ENCODE results near the gene SLC2A1.
"Not testable (repeated sequence)": the region's sequence is repeated elsewhere in the genome, so short reads cannot be mapped to it uniquely, and the experiment has no call there.

SLC2A1 gene

GRCh38 chr1:42910985-42911384, 47.7 kb downstream of the SLC2A1 start:
- Histone ChIP-seq H3K9ac (ENCODE audit: low read length) (no peak overlapping the region), H3K27ac (ENCODE audit: low read depth, low read length) (no peak overlapping the region), H3K36me3 (ENCODE audit: control insufficient read depth, insufficient read depth, low read length) (no peaks in the 10 kb centered on the region), H3K9me3 (ENCODE audit: control insufficient read depth, insufficient read depth, low read depth, low read length) (peaks cover 2% of the 10 kb centered on the region), H3K27me3 (ENCODE audit: control insufficient read depth, insufficient read depth, low read length) (no peaks in the 10 kb centered on the region), H3K4me3 (ENCODE audit: low read depth, low read length) (no peak overlapping the region), H3K4me1 (ENCODE audit: control insufficient read depth, insufficient read depth, low read length) (no peaks in the 10 kb centered on the region; the same call in 1 of the 2 replicates)

- no peaks in the 10 kb centered on the region for H3K9me3 ChIP-seq (ENCODE audit: control insufficient read depth, insufficient read depth, low read depth, low read length)
- H3K36me3 ChIP-seq (ENCODE audit: control insufficient read depth, insufficient read depth, low read length) = no peaks in the 10 kb centered on the region
- H3K27ac ChIP-seq (ENCODE audit: low read depth, low read length) = no peak overlapping the region
- H3K9ac ChIP-seq (ENCODE audit: low read length) = no peak overlapping the region
- H3K4me1 ChIP-seq (ENCODE audit: control insufficient read depth, insufficient read depth, low read length) = 0 out of 2 replicates have a peak, but pooled peaks cover 4% of the 10 kb centered on the region
- H3K4me3 ChIP-seq (ENCODE audit: low read depth, low read length) = no peak overlapping the region
- no peaks in the 10 kb centered on the region for H3K27me3 ChIP-seq (ENCODE audit: control insufficient read depth, insufficient read depth, low read length)
These were observed 50.6 kb downstream of the SLC2A1 start for GRCh38 chr1:42908046-42908445.

GRCh38 chr1:42904434-42904833, 54.2 kb downstream of the SLC2A1 start:
- no peaks in the 10 kb centered on the region for H3K36me3 ChIP-seq (ENCODE audit: control insufficient read depth, insufficient read depth, low read length)
- no peak overlapping the region for H3K27ac ChIP-seq (ENCODE audit: low read depth, low read length)
- H3K9ac ChIP-seq (ENCODE audit: low read length) = no peak overlapping the region
- no peak overlapping the region for H3K4me3 ChIP-seq (ENCODE audit: low read depth, low read length)
- no peaks in the 10 kb centered on the region for H3K27me3 ChIP-seq (ENCODE audit: control insufficient read depth, insufficient read depth, low read length)
- H3K4me1 ChIP-seq (ENCODE audit: control insufficient read depth, insufficient read depth, low read length) = 0 out of 2 replicates have a peak, but pooled peaks cover 4% of the 10 kb centered on the region
- no peaks in the 10 kb centered on the region for H3K9me3 ChIP-seq (ENCODE audit: control insufficient read depth, insufficient read depth, low read depth, low read length)

GRCh38 chr1:42899960-42900359, 58.7 kb downstream of the SLC2A1 start:
- not testable (repeated sequence) for H3K27ac ChIP-seq (ENCODE audit: low read depth, low read length); H3K9me3 ChIP-seq (ENCODE audit: control insufficient read depth, insufficient read depth, low read depth, low read length); H3K4me3 ChIP-seq (ENCODE audit: low read depth, low read length); H3K4me1 ChIP-seq (ENCODE audit: control insufficient read depth, insufficient read depth, low read length); H3K27me3 ChIP-seq (ENCODE audit: control insufficient read depth, insufficient read depth, low read length); H3K9ac ChIP-seq (ENCODE audit: low read length); H3K36me3 ChIP-seq (ENCODE audit: control insufficient read depth, insufficient read depth, low read length)

- Histone ChIP-seq H3K9ac (ENCODE audit: low read length) (no peak overlapping the region), H3K4me1 (ENCODE audit: control insufficient read depth, insufficient read depth, low read length) (no peaks in the 10 kb centered on the region), H3K36me3 (ENCODE audit: control insufficient read depth, insufficient read depth, low read length) (no peaks in the 10 kb centered on the region), H3K27me3 (ENCODE audit: control insufficient read depth, insufficient read depth, low read length) (no peaks in the 10 kb centered on the region), H3K27ac (ENCODE audit: low read depth, low read length) (no peak overlapping the region), H3K4me3 (ENCODE audit: low read depth, low read length) (no peak overlapping the region), H3K9me3 (ENCODE audit: control insufficient read depth, insufficient read depth, low read depth, low read length) (peaks cover 7% of the 10 kb centered on the region)
These were observed 67.1 kb downstream of the SLC2A1 start for GRCh38 chr1:42891465-42892138.

GRCh38 chr1:42889264-42889663, 69.4 kb downstream of the SLC2A1 start:
- H3K4me1 ChIP-seq (ENCODE audit: control insufficient read depth, insufficient read depth, low read length) = no peaks in the 10 kb centered on the region
- no peak overlapping the region for H3K9ac ChIP-seq (ENCODE audit: low read length)
- H3K27ac ChIP-seq (ENCODE audit: low read depth, low read length) = no peak overlapping the region
- no peak overlapping the region for H3K4me3 ChIP-seq (ENCODE audit: low read depth, low read length)
- H3K36me3 ChIP-seq (ENCODE audit: control insufficient read depth, insufficient read depth, low read length) = no peaks in the 10 kb centered on the region
- no peaks in the 10 kb centered on the region for H3K27me3 ChIP-seq (ENCODE audit: control insufficient read depth, insufficient read depth, low read length)
- peaks cover under 1% of the 10 kb centered on the region for H3K9me3 ChIP-seq (ENCODE audit: control insufficient read depth, insufficient read depth, low read depth, low read length)

- Histone ChIP-seq H3K36me3 (ENCODE audit: control insufficient read depth, insufficient read depth, low read length) (no peaks in the 10 kb centered on the region), H3K27ac (ENCODE audit: low read depth, low read length) (no peak overlapping the region), H3K9me3 (ENCODE audit: control insufficient read depth, insufficient read depth, low read depth, low read length) (no peaks in the 10 kb centered on the region), H3K9ac (ENCODE audit: low read length) (no peak overlapping the region), H3K4me1 (ENCODE audit: control insufficient read depth, insufficient read depth, low read length) (no peaks in the 10 kb centered on the region), H3K4me3 (ENCODE audit: low read depth, low read length) (no peak overlapping the region), H3K27me3 (ENCODE audit: control insufficient read depth, insufficient read depth, low read length) (no peaks in the 10 kb centered on the region)
These were observed 70.5 kb downstream of the SLC2A1 start for GRCh38 chr1:42888013-42888633.

- Histone ChIP-seq H3K9ac (ENCODE audit: low read length) (no peak overlapping the region), H3K9me3 (ENCODE audit: control insufficient read depth, insufficient read depth, low read depth, low read length) (no peaks in the 10 kb centered on the region), H3K4me3 (ENCODE audit: low read depth, low read length) (no peak overlapping the region), H3K27me3 (ENCODE audit: control insufficient read depth, insufficient read depth, low read length) (no peaks in the 10 kb centered on the region), H3K36me3 (ENCODE audit: control insufficient read depth, insufficient read depth, low read length) (no peaks in the 10 kb centered on the region), H3K27ac (ENCODE audit: low read depth, low read length) (no peak overlapping the region), H3K4me1 (ENCODE audit: control insufficient read depth, insufficient read depth, low read length) (no peaks in the 10 kb centered on the region)
These were observed 71.3 kb downstream of the SLC2A1 start for GRCh38 chr1:42887366-42887765.

GRCh38 chr1:42886800-42887199, 71.9 kb downstream of the SLC2A1 start:
- Histone ChIP-seq H3K4me3 (ENCODE audit: low read depth, low read length) (no peak overlapping the region), H3K9me3 (ENCODE audit: control insufficient read depth, insufficient read depth, low read depth, low read length) (no peaks in the 10 kb centered on the region), H3K36me3 (ENCODE audit: control insufficient read depth, insufficient read depth, low read length) (no peaks in the 10 kb centered on the region), H3K9ac (ENCODE audit: low read length) (no peak overlapping the region), H3K27ac (ENCODE audit: low read depth, low read length) (no peak overlapping the region), H3K4me1 (ENCODE audit: control insufficient read depth, insufficient read depth, low read length) (no peaks in the 10 kb centered on the region), H3K27me3 (ENCODE audit: control insufficient read depth, insufficient read depth, low read length) (no peaks in the 10 kb centered on the region)

- H3K27ac ChIP-seq (ENCODE audit: low read depth, low read length) = no peak overlapping the region
- no peaks in the 10 kb centered on the region for H3K4me1 ChIP-seq (ENCODE audit: control insufficient read depth, insufficient read depth, low read length)
- H3K4me3 ChIP-seq (ENCODE audit: low read depth, low read length) = no peak overlapping the region
- no peaks in the 10 kb centered on the region for H3K36me3 ChIP-seq (ENCODE audit: control insufficient read depth, insufficient read depth, low read length)
- no peaks in the 10 kb centered on the region for H3K27me3 ChIP-seq (ENCODE audit: control insufficient read depth, insufficient read depth, low read length)
- H3K9me3 ChIP-seq (ENCODE audit: control insufficient read depth, insufficient read depth, low read depth, low read length) = no peaks in the 10 kb centered on the region
- no peak overlapping the region for H3K9ac ChIP-seq (ENCODE audit: low read length)
These were observed 72.5 kb downstream of the SLC2A1 start for GRCh38 chr1:42886046-42886739.

- Histone ChIP-seq H3K4me1 (ENCODE audit: control insufficient read depth, insufficient read depth, low read length) (peaks cover 5% of the 10 kb centered on the region; the same call in 1 of the 2 replicates), H3K9me3 (ENCODE audit: control insufficient read depth, insufficient read depth, low read depth, low read length) (peaks cover 9% of the 10 kb centered on the region), H3K4me3 (ENCODE audit: low read depth, low read length) (no peak overlapping the region), H3K9ac (ENCODE audit: low read length) (no peak overlapping the region), H3K36me3 (ENCODE audit: control insufficient read depth, insufficient read depth, low read length) (no peaks in the 10 kb centered on the region), H3K27ac (ENCODE audit: low read depth, low read length) (no peak overlapping the region), H3K27me3 (ENCODE audit: control insufficient read depth, insufficient read depth, low read length) (no peaks in the 10 kb centered on the region)
These were observed 78.3 kb downstream of the SLC2A1 start for GRCh38 chr1:42880384-42880783.
